ENCODE results near the gene ADSS1. TPM values are rescaled to one million over a fixed set of nuclear protein-coding genes. Genes with fewer than 3 reads are reported as not detected.

Gene ADSS1
- total RNA-seq, 4 donors from 2014 or later: 2.8 to 12.4 (median 9.0) TPM

DNA sequence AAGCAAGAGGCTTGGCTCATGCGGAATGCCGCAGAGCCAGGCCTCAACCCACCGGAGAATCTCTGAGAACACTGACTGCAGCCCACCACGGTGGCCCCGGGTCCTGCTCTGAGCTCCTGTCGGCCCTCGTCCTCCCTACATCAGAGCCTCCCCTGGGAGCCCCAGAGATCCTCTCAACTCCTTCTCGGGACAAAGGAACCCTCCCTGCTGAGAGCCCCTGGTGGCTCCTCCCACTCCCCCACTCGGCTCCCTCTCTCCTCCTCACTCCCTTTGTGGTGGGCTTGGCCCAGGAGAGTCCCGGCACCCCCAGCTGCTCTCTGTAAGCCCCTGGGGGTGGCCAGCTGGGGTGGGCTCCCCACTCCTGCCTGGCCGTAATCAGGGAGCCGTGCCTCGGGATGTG, 45.7 kb upstream of the ADSS1 start:
- DNase-seq (ENCODE audit: low spot score in 2 of 2): peak in 1 of 2 donors; percentile 70
- Histone ChIP-seq H3K9me3 (no peaks in the 10 kb centered on the region), H3K27ac (peak overlapping the region; percentile 81), H3K4me3 (peak overlapping the region; percentile 53), H3K27me3 (no peaks in the 10 kb centered on the region), H3K36me3 (no peaks in the 10 kb centered on the region), H3K4me1 (peaks cover 65% of the 10 kb centered on the region)
- TF ChIP-seq POLR2A (IDR thresholded peaks at IDR 0.05) (no peak), POLR2AphosphoS5 (IDR thresholded peaks at IDR 0.05) (no peak), EP300 (IDR thresholded peaks at IDR 0.05) (no peak)
- TF ChIP-seq, protein P1, sequence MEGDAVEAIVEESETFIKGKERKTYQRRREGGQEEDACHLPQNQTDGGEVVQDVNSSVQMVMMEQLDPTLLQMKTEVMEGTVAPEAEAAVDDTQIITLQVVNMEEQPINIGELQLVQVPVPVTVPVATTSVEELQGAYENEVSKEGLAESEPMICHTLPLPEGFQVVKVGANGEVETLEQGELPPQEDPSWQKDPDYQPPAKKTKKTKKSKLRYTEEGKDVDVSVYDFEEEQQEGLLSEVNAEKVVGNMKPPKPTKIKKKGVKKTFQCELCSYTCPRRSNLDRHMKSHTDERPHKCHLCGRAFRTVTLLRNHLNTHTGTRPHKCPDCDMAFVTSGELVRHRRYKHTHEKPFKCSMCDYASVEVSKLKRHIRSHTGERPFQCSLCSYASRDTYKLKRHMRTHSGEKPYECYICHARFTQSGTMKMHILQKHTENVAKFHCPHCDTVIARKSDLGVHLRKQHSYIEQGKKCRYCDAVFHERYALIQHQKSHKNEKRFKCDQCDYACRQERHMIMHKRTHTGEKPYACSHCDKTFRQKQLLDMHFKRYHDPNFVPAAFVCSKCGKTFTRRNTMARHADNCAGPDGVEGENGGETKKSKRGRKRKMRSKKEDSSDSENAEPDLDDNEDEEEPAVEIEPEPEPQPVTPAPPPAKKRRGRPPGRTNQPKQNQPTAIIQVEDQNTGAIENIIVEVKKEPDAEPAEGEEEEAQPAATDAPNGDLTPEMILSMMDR (IDR thresholded peaks at IDR 0.05): no peak
- WGBS: 17% methylated on average over 13 of the region's 13 CpGs

DNA sequence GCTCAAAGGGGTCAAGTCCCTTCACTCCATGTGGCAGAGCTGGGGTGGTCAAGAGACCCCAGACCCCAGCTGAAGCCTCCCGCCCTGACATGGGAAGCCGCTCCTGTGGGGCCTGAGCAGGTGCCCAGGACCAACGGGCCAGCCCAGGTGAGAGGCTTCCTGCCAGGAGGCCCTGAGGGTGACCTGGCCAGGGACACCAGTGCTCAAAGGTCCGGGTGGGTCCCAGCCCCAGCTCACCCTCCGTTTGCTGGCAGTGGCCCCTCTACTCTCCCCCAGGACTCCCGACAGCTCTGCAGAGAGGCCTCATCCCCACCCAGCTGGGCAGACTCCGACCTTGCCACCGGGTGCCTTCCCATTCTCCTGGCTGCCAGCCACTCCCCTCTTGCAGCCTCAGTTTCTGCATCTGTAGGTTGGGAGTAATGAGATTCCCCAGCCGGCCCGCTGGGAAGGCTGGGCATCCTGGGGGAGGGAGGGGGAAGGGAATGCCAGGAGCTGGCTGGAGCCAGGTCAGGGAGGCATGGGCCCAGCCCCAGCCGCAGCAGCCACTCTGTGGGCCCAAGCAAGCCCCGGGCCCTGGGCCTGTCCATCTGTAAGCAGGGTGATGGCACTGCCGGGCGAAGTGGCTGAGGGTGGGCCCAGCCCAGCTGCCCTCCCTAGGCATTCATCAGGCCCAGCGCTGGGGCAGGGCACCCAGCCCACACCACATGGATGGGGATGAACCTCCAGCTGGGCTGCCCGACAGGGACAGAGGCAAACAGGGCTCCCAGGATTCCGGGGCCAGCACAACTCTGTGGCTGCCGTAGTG, 44.9 kb upstream of the ADSS1 start:
- no peaks in the 10 kb centered on the region for H3K9me3 ChIP-seq
- peaks cover 65% of the 10 kb centered on the region for H3K4me1 ChIP-seq
- H3K4me3 ChIP-seq: no peak overlapping the region
- peak overlapping the region; percentile 81 for H3K27ac ChIP-seq
- no peaks in the 10 kb centered on the region for H3K27me3 ChIP-seq
- no peak for DNase-seq (ENCODE audit: low spot score in 2 of 2)
- 78% methylated on average over 13 of the region's 18 CpGs for WGBS
- TF ChIP-seq, protein P1 (IDR thresholded peaks at IDR 0.05): no peak
- TF ChIP-seq POLR2A (IDR thresholded peaks at IDR 0.05): no peak
- TF ChIP-seq EP300 (IDR thresholded peaks at IDR 0.05): no peak
- TF ChIP-seq POLR2AphosphoS5 (IDR thresholded peaks at IDR 0.05): no peak
- no peaks in the 10 kb centered on the region for H3K36me3 ChIP-seq

DNA sequence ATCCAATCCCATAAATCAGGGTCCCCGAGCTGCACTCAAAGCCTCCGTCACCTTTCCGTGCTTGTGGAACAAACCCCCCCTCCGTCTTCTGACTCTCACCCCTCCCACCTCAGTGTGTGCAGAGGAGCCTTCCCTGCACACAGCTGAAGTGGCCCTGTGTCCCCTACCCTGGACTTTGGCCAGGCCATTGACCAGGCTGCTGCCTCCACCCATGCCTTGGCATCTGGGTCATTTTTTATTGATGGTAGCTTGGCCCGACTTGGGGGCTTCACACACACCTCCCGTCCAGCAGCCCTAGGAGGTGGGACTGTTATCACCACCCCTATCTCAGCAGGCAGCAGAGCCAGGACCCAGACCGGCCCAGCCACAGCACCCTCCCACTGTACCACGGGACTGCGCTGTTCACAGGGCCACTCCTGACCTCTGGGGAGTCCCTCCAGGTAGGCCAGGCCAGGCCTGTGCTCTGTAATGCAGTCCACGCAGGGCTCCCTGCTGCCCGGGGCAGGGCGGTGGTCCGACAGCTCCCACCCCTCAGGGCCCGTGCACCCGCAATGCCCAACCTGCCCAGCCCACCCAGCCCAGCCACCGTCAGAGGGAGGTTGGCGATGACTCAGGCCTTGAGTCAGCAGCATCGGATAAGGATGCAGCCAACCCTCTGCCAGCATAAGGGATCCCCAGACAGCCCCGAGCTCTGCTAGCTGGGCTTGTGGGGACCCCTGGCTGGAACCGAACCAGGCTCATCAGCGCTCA, 43.8 kb upstream of the ADSS1 start:
- H3K27me3 ChIP-seq: no peaks in the 10 kb centered on the region
- TF ChIP-seq, protein P1 (IDR thresholded peaks at IDR 0.05): no peak
- TF ChIP-seq EP300 (IDR thresholded peaks at IDR 0.05): no peak
- TF ChIP-seq POLR2A (IDR thresholded peaks at IDR 0.05): no peak
- TF ChIP-seq POLR2AphosphoS5 (IDR thresholded peaks at IDR 0.05): no peak
- 84% methylated on average over 7 of the region's 21 CpGs for WGBS
- no peaks in the 10 kb centered on the region for H3K9me3 ChIP-seq
- no peak overlapping the region for H3K4me3 ChIP-seq
- H3K4me1 ChIP-seq: peaks cover 65% of the 10 kb centered on the region
- H3K36me3 ChIP-seq: no peaks in the 10 kb centered on the region
- peak overlapping the region; percentile 76 for H3K27ac ChIP-seq
- DNase-seq (ENCODE audit: low spot score in 2 of 2): peak in 1 of 2 donors; percentile 70

DNA sequence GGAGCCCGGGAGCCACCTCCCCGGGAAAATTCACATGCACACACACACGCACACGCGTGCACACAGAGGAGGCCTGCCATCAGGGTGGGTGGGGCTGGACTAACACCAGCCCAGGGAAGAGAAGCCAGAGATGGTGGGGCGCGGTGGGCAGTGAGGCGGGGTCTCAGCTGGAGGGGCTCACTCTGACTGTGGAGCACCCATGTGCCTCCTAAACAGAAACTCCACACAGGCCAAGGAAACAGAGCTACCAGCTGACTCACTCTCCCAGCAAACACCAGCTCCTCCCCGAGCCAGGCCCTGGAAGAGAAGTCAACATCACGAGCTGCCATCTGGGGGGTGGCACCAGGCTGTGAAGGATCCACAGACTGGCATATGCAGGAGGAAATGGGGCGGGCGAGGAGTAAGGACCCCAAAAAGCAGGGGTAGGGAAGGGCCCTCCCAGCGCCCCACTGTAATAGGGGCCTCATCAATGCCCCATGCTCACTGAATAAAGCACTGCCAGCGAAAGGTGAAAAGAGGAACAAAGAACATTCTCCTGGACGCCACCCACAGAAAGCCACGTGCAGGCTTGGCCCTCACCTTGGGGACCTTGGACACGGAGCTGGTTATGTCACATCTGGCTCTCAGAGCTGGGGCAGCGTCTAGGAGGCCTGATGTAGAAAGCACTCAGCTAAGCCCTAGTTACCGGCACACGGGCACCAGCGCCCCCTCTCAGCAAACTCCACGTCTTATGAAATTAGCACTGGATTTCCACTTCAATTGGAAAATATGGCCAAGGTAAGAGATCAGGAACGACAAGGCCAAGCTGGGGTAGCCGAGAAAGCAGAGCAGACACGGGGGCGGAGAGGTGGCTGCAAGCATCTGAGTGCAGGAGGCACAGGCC, 43.0 kb upstream of the ADSS1 start:
- peak in 1 of 2 donors; percentile 75 for DNase-seq (ENCODE audit: low spot score in 2 of 2)
- TF ChIP-seq POLR2AphosphoS5 (IDR thresholded peaks at IDR 0.05) (no peak), EP300 (IDR thresholded peaks at IDR 0.05) (no peak), POLR2A (IDR thresholded peaks at IDR 0.05) (no peak)
- TF ChIP-seq, protein P1 (IDR thresholded peaks at IDR 0.05): no peak
- no peaks in the 10 kb centered on the region for H3K36me3 ChIP-seq
- H3K4me3 ChIP-seq: peak overlapping the region; percentile 19
- 32% methylated on average over 15 of the region's 26 CpGs for WGBS
- peak overlapping the region; percentile 76 for H3K27ac ChIP-seq
- H3K4me1 ChIP-seq: peaks cover 65% of the 10 kb centered on the region
- no peaks in the 10 kb centered on the region for H3K27me3 ChIP-seq
- no peaks in the 10 kb centered on the region for H3K9me3 ChIP-seq

Measured in suprapubic skin (tissue), 4 donors.